CD4-positive, alpha-beta T cell treated with Interleukin-2 at 100 ng/mL for 4 hours (primary cell): ENCODE data around the gene TUBA8.
"Not testable (repeated sequence)": the region's sequence is repeated elsewhere in the genome, so short reads cannot be mapped to it uniquely, and the experiment has no call there.

Experiments used
- DNase-seq: peaks from one replicate; pipeline ENCODE4 v3.0.0-alpha.2; 2020; ENCODE audit warnings: low spot score

The TUBA8 gene

GRCh38 chr22:18106550-18107341 is 3.9 kb upstream of the TUBA8 start:
- DNase-seq = not testable (repeated sequence)

GRCh38 chr22:18108187-18108586 is 2.4 kb upstream of the TUBA8 start:
- DNase-seq = no peak

- no peak for DNase-seq
Observed at GRCh38 chr22:18109410-18110193, 1.0 kb upstream of the TUBA8 start.

GRCh38 chr22:18110954-18111758 is 547 bp downstream of the TUBA8 start:
- DNase-seq = no peak

GRCh38 chr22:18111759-18112330 is 1.2 kb downstream of the TUBA8 start:
- no peak for DNase-seq

GRCh38 chr22:18112440-18112839 is 1.8 kb downstream of the TUBA8 start:
- DNase-seq = no peak

GRCh38 chr22:18113680-18114394 is 3.2 kb downstream of the TUBA8 start:
- no peak for DNase-seq

GRCh38 chr22:18114495-18114894 is 3.9 kb downstream of the TUBA8 start:
- DNase-seq = no peak

GRCh38 chr22:18114976-18115652 is 4.5 kb downstream of the TUBA8 start:
- no peak for DNase-seq

- no peak for DNase-seq
Observed at GRCh38 chr22:18115906-18116371, 5.3 kb downstream of the TUBA8 start.

- DNase-seq = no peak
Observed at GRCh38 chr22:18116634-18117033, 6.0 kb downstream of the TUBA8 start.

GRCh38 chr22:18118345-18118915 is 7.8 kb downstream of the TUBA8 start:
- no peak for DNase-seq

- DNase-seq = no peak
Observed at GRCh38 chr22:18119409-18120110, 9.0 kb downstream of the TUBA8 start.

- no peak for DNase-seq
Observed at GRCh38 chr22:18120857-18121256, 10.2 kb downstream of the TUBA8 start.

GRCh38 chr22:18121506-18121905 is 10.9 kb downstream of the TUBA8 start:
- DNase-seq = no peak

- no peak for DNase-seq
Observed at GRCh38 chr22:18121954-18122554, 11.4 kb downstream of the TUBA8 start.

GRCh38 chr22:18123476-18124025 is 12.9 kb downstream of the TUBA8 start:
- DNase-seq = not testable (repeated sequence)

- no peak for DNase-seq
Observed at GRCh38 chr22:18126606-18127005, 16.0 kb downstream of the TUBA8 start.

- DNase-seq = no peak
Observed at GRCh38 chr22:18130018-18130417, 19.4 kb downstream of the TUBA8 start.
